PC-3 (cell line): ENCODE data around the gene DENND2A.
A peak's percentile ranks its signal among the peaks of the same experiment; 100 is the strongest.

Source experiments
- CTCF ChIP-seq: fragments of 300-600 bp; sonication (generic); conservative IDR thresholded peaks from 2 replicates; pipeline ENCODE4 v1.5.1; 2017; ENCODE audit warnings: antibody characterized with exemption, low read depth, mild to moderate bottlenecking, low read length
- EZH2 ChIP-seq: fragments of 300-600 bp; sonication (generic); IDR thresholded peaks from one replicate; pipeline ENCODE4 v1.6.1; 2017; ENCODE audit warnings: antibody characterized with exemption, mild to moderate bottlenecking, low read length; ENCODE audit not compliant: unreplicated experiment

- no peak for TF ChIP-seq EZH2
- TF ChIP-seq CTCF: peak; percentile 29; the same call in 1 of the 2 replicates
These were observed 35.3 kb downstream of the DENND2A start for GRCh38 chr7:140605337-140605736.
